ENCODE data around the gene MMP25. TPM values are rescaled to one million over a fixed set of nuclear protein-coding genes. Genes with fewer than 3 reads are reported as not detected.
"Not testable (repeated sequence)": the region's sequence is repeated elsewhere in the genome, so short reads cannot be mapped to it uniquely, and the experiment has no call there.

The MMP25 gene
- total RNA-seq, 1 donor from 2014 or later, result 12.8 TPM

- no peak for ATAC-seq
- Histone ChIP-seq H3K4me1 (peaks cover 5% of the 10 kb centered on the region), H3K27me3 (peaks cover 26% of the 10 kb centered on the region), H3K36me3 (no peaks in the 10 kb centered on the region), H3K27ac (no peak overlapping the region), H3K9me3 (no peaks in the 10 kb centered on the region), H3K4me3 (no peak overlapping the region)
- intact Hi-C loops (cut with DNase I), result no loop called here
- DNase-seq, result no peak
- no peak for TF ChIP-seq CTCF (IDR thresholded peaks at IDR 0.05)
Observed at GRCh38 chr16:3051494-3051893, 5.1 kb downstream of the MMP25 start.

DNA sequence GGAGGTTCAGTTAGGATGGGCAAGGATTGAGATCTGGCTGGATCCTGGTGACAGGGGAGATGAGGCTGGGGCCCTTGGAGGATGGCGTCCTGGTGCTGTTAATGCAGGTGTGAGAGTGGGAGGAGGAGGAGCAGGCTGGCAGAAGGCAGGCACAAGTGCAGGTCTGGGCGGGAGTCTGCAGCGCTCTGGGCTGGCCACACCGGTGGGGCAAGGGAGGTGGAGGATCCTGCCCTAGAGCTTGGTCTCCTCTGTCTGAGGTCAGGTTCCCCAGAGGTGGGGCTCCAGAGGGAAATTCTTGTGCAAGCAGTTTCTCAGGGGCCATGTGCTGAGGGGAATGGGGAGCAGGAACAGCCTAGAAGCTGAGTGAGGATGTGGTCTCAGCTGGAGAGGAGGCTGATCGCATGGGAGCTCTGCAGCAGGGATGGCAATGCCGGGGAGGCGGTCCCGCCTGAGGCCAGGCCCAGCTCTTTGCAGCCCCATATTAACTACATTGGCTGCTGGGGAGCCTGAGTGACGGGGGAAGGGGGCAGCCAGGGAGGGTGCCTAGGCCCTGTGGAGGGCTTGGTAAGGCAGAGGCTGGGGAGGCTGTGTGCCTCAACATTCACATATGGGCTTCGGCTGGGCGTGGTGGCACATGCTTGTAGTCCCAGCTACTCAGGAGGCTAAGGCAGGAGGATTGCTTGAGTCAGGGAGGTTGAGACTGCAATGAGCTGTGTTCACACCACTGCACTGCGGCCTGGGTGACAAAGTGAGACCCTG lies 6.4 kb downstream of the MMP25 start:
- peak; percentile 1 for ATAC-seq
- H3K9me3 ChIP-seq; H3K36me3 ChIP-seq; H3K27ac ChIP-seq; DNase-seq; H3K4me1 ChIP-seq; H3K4me3 ChIP-seq; intact Hi-C loops (cut with DNase I): not testable (repeated sequence)
- peaks cover 14% of the 10 kb centered on the region for H3K27me3 ChIP-seq

GRCh38 chr16:3053330-3053710 lies 7.0 kb downstream of the MMP25 start:
- not testable (repeated sequence) for ATAC-seq, H3K27ac ChIP-seq

GRCh38 chr16:3054965-3055733 lies 8.8 kb downstream of the MMP25 start:
- Histone ChIP-seq H3K9me3 (no peaks in the 10 kb centered on the region), H3K4me3 (no peak overlapping the region), H3K36me3 (no peaks in the 10 kb centered on the region), H3K27ac (no peak overlapping the region), H3K4me1 (peaks cover 20% of the 10 kb centered on the region), H3K27me3 (no peaks in the 10 kb centered on the region)
- no peak for ATAC-seq
- intact Hi-C loops (cut with DNase I), result no loop called here
- DNase-seq, result no peak
- no peak for TF ChIP-seq CTCF (IDR thresholded peaks at IDR 0.05)

More at GRCh38 chr16:3053330-3053710, 7.0 kb downstream of the MMP25 start:
- H3K27me3 ChIP-seq; intact Hi-C loops (cut with DNase I); H3K9me3 ChIP-seq; H3K4me3 ChIP-seq; DNase-seq; H3K36me3 ChIP-seq; H3K4me1 ChIP-seq: not testable (repeated sequence)

DNA sequence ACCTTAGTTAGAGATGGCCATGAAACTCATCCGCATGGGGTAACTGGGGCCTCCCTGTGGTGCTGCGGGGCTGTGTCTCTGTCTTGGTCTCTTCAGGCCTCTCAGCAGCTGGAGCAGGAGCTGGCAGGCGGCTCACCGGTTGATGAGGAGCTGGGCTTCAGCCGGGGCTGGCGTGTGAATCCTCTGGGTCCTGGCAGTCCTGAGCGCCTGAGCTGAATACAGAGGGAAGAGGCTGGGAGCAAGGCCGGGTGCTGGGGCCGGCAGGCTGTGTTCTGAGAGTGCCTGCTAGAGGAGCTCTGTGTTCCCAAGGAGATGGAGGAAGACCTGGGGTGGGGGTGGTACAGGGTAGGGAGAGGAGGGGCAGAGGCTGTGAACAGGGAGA lies 9.4 kb downstream of the MMP25 start:
- H3K27ac ChIP-seq; DNase-seq; ATAC-seq; H3K27me3 ChIP-seq; H3K9me3 ChIP-seq; intact Hi-C loops (cut with DNase I); H3K36me3 ChIP-seq; H3K4me3 ChIP-seq: not testable (repeated sequence)
- peaks cover 20% of the 10 kb centered on the region for H3K4me1 ChIP-seq

DNA sequence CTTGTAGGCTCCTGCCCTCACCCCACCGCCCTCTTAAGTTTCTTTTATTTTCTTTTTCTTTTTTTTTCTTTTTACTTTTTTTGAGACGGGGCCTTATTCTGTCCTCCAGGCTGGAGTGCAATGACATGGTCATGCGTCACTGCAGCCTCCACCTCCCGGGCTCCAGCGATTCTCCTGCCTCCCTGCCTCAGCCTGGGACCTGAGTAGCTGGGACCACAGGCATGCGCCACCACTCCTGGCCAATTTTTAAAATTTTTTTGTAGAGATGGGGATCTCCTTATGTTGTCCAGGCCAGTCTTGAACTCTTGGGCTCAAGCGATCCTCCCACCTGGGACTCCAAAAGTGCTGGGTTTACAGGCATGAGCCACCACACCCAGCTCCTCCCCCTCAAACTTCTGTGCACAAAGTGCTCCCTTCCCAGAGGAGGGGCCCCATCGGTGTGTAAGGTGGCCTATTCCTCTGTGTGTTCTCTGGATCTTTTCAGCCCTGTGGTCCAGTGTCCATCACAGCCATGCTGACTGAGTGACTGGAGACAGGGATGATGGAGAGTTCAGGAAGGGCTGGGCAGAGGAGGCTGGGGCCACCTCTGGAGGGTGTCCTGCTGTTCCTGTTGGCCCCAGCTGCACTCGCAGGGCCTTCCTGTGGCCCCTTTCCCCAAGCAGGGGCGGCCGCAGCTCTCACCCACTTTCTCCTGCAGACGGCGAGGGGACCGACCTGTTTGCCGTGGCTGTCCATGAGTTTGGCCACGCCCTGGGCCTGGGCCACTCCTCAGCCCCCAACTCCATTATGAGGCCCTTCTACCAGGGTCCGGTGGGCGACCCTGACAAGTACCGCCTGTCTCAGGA lies 10.2 kb downstream of the MMP25 start:
- no peaks in the 10 kb centered on the region for H3K9me3 ChIP-seq
- intact Hi-C loops (cut with DNase I), result no loop called here
- H3K27ac ChIP-seq, result no peak overlapping the region
- H3K27me3 ChIP-seq, result no peaks in the 10 kb centered on the region
- no peaks in the 10 kb centered on the region for H3K36me3 ChIP-seq
- TF ChIP-seq CTCF (IDR thresholded peaks at IDR 0.05), result no peak
- H3K4me1 ChIP-seq, result peaks cover 20% of the 10 kb centered on the region
- DNase-seq, result no peak
- no peak overlapping the region for H3K4me3 ChIP-seq
- no peak for ATAC-seq
